ENCODE results near the gene PRKACA. TPM values are rescaled to one million over a fixed set of nuclear protein-coding genes. Genes with fewer than 3 reads are reported as not detected.

PRKACA gene
- total RNA-seq, 4 donors from 2014 or later, result 18.2 to 39.8 (median 30.0) TPM

DNA sequence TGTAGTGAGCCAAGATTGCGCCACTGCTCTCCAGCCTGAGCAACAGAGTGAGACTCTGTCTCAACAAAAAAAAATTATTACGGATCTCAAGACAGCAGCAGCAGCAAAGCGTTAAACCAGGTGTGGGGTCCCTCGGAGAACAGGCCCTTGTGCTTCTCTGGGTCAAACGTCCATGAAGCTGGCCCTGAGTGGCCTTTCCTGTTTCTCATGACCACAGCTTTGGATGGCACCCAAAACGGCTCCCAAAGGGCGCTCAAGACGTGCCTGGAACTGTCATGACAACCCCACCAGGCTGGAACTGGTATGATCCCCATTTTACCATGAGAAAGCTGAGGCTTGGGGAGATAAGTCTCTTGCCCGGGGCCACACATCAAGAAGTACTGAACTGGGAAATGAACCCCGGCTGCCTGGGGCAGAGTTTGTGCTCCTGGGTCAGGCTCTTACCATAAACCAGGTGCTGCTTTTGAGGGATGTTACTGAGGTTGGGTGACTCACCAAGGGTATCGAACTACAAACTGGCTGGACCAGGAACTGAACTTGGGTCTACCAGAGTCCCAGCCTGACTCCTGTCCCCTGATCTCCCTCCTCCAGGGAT lies 15.4 kb downstream of the PRKACA start:
- Histone ChIP-seq H3K27ac (no peak overlapping the region), H3K27me3 (no peaks in the 10 kb centered on the region), H3K36me3 (peaks cover 0 to 75% (median 0%) of the 10 kb centered on the region in 3 donors)

GRCh38 chr19:14101003-14101545 lies 16.5 kb downstream of the PRKACA start:
- H3K9me3 ChIP-seq, result no peaks in the 10 kb centered on the region
- no peak for TF ChIP-seq POLR2A (IDR thresholded peaks at IDR 0.05)
- no peak for TF ChIP-seq CTCF (IDR thresholded peaks at IDR 0.05)
- no peaks in the 10 kb centered on the region for H3K4me1 ChIP-seq
- H3K27me3 ChIP-seq, result no peaks in the 10 kb centered on the region
- no peak for DNase-seq
- H3K4me3 ChIP-seq, result no peak overlapping the region
- H3K36me3 ChIP-seq, result peaks cover 0 to 75% (median 0%) of the 10 kb centered on the region in 3 donors
- no peak overlapping the region for H3K27ac ChIP-seq

More for the DNA sequence above, 15.4 kb downstream of the PRKACA start:
- Histone ChIP-seq H3K4me3 (no peak overlapping the region), H3K9me3 (no peaks in the 10 kb centered on the region), H3K4me1 (no peaks in the 10 kb centered on the region)
- DNase-seq, result no peak
- TF ChIP-seq CTCF (IDR thresholded peaks at IDR 0.05), result no peak
- TF ChIP-seq POLR2A (IDR thresholded peaks at IDR 0.05), result no peak

DNA sequence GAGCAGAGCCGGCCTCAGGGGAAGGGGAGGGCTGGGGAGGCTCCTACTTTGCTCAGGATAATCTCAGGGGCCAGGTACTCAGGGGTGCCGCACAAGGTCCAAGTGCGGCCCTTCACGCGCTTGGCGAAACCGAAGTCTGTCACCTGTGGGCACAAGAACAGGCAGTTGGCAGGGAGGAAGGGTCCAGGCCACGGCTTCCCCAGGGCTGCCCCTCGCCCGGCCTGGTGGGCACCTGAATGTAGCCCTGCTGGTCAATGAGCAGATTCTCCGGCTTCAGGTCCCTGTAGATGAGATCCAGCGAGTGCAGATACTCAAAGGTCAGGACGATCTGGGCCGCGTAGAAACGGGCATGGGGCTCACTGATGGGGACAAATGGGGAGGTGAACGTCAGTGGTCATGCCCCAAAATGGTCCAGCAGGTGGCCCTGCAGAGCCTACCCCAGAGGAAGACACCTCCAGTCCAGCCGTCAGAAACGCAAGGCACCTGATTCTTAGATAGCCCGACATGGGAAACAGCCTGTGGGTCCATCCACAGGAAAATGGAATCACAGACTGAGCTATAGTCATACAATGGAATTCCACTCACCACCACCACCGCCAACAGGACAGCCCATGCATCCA lies 19.9 kb downstream of the PRKACA start:
- Histone ChIP-seq H3K27me3 (no peaks in the 10 kb centered on the region), H3K4me3 (no peak overlapping the region), H3K4me1 (no peaks in the 10 kb centered on the region), H3K9me3 (peaks cover 0 to 6% (median 0%) of the 10 kb centered on the region in 4 donors), H3K36me3 (peaks cover 0 to 50% (median 0%) of the 10 kb centered on the region in 3 donors), H3K27ac (no peak overlapping the region)
- TF ChIP-seq POLR2A (IDR thresholded peaks at IDR 0.05) (no peak), CTCF (IDR thresholded peaks at IDR 0.05) (peak in 2 of 6 experiments; percentile 5 to 6)
- DNase-seq, result no peak

GRCh38 chr19:14096272-14096992 lies 21.1 kb downstream of the PRKACA start:
- no peaks in the 10 kb centered on the region for H3K27me3 ChIP-seq
- TF ChIP-seq POLR2A (IDR thresholded peaks at IDR 0.05) (no peak), CTCF (IDR thresholded peaks at IDR 0.05) (no peak)
- H3K36me3 ChIP-seq, result peaks cover 0 to 38% (median 0%) of the 10 kb centered on the region in 3 donors
- DNase-seq, result no peak
- no peak overlapping the region for H3K4me3 ChIP-seq
- H3K27ac ChIP-seq, result no peak overlapping the region
- H3K9me3 ChIP-seq, result peaks cover 0 to 6% (median 0%) of the 10 kb centered on the region in 4 donors
- peaks cover 0 to 8% (median 5%) of the 10 kb centered on the region in 4 donors for H3K4me1 ChIP-seq

- Histone ChIP-seq H3K9me3 (peaks cover 0 to 6% (median 0%) of the 10 kb centered on the region in 4 donors), H3K27ac (no peak overlapping the region), H3K4me3 (no peak overlapping the region), H3K36me3 (peaks cover 0 to 22% (median 0%) of the 10 kb centered on the region in 3 donors), H3K27me3 (no peaks in the 10 kb centered on the region), H3K4me1 (peaks cover 0 to 8% (median 5%) of the 10 kb centered on the region in 4 donors)
- no peak for DNase-seq
- TF ChIP-seq CTCF (IDR thresholded peaks at IDR 0.05), result no peak
- TF ChIP-seq POLR2A (IDR thresholded peaks at IDR 0.05), result no peak
Observed at GRCh38 chr19:14094854-14095253, 22.7 kb downstream of the PRKACA start.
